ENCODE data around the gene PJA2. TPM values are rescaled to one million over a fixed set of nuclear protein-coding genes. Genes with fewer than 3 reads are reported as not detected.

PJA2 gene
- total RNA-seq (61.8 and 64.9 TPM in 2 replicates), polyA plus RNA-seq (18.5 and 24.4 TPM in 2 replicates), polyA minus RNA-seq (64.2 and 71.4 TPM in 2 replicates), Bru-seq, nascent RNA (percentile 91 among the genes with signal in this experiment), BruChase-seq, experiment 1, labeled RNA remaining after a 6-hour chase (percentile 93 among the genes with signal in this experiment), BruChase-seq, experiment 2, labeled RNA remaining after a 2-hour chase (percentile 87 among the genes with signal in this experiment)
- polyA plus RNA-seq (2011; cell fraction: cytosol; rRNA removed): 27.0 and 30.0 TPM in 2 replicates
- 25.7 and 32.4 TPM in 2 replicates for polyA plus RNA-seq (2011; cell fraction: nucleus; rRNA removed)
- 35.1 and 41.5 TPM in 2 replicates for polyA plus RNA-seq (2012)
- 26.6 TPM for polyA minus RNA-seq (2011; cell fraction: cytosol; rRNA and poly(A)+ RNA removed)
- 50.5 and 68.6 TPM in 2 replicates for polyA minus RNA-seq (2011; cell fraction: nucleus; rRNA and poly(A)+ RNA removed)
- long read RNA-seq, full-length matches to known transcripts: 151 of 169 reads
- long read RNA-seq, partial matches to known transcripts: 4 of 169 reads
- long read RNA-seq, other reads (novel, unspliced or antisense): 14 of 169 reads

GRCh38 chr5:109409844-109410388 lies at the start of gene PJA2:
Gene PJA2 (minus strand): TSS chr5:109409974. CDS start chr5:109383433, 26,541 bp downstream.
- no peaks in the 10 kb centered on the region for H3K9me3 ChIP-seq (replicated peaks; ENCODE audit: control insufficient read depth, insufficient read depth, low read length)
- H3K27ac ChIP-seq (ENCODE audit: insufficient read depth, low read depth, low read length): peak within 1 kb of the TSS; percentile 97
- H3K27me3 ChIP-seq (ENCODE audit: control insufficient read depth in 2 of 2, insufficient read depth in 2 of 2, low read length in 2 of 2): no peaks in the 10 kb centered on the region
- peaks cover 18% of the 10 kb centered on the region for H3K4me1 ChIP-seq (ENCODE audit: control insufficient read depth, extremely low read depth, insufficient read depth, low read length)
- ChIA-PET CTCF (interaction anchor here (1.1 to 1.5 kb wide), 2 partner anchors 16 to 729 kb away, joined by 4 read pairs; no protein-coding TSS in a partner anchor), POLR2A (interaction anchor here (0.7 to 1.1 kb wide), 3 partner anchors 57 to 334 kb away, joined by 3 to 4 read pairs (median 4); no protein-coding TSS in a partner anchor)
- H2AFZ ChIP-seq (ENCODE audit: low read depth, low read length): peak within 1 kb of the TSS; percentile 44
- DNase-seq (ENCODE audit: low read depth, low spot score) (peak; percentile 100), FAIRE-seq (peak; percentile 99)
- TF ChIP-seq EZH2 (IDR thresholded peaks at IDR 0.05; ENCODE audit: borderline replicate concordance, low read depth, low read length, severe bottlenecking) (no peak), CTCF (IDR thresholded peaks at IDR 0.05; ENCODE audit: extremely low read depth in 1 of 2, insufficient read depth in 1 of 2, low read depth in 1 of 2, low read length in 2 of 2) (peak in 1 of 2 donors; percentile 22), POLR2AphosphoS5 (IDR thresholded peaks at IDR 0.05; ENCODE audit: insufficient read depth, low read depth, low read length) (peak; percentile 70), POLR2A (IDR thresholded peaks at IDR 0.05; ENCODE audit: low read depth, low read length) (peak; percentile 49), JUN (IDR thresholded peaks at IDR 0.05; ENCODE audit: borderline replicate concordance, insufficient read depth, insufficient read length, low read depth) (no peak), MAX (IDR thresholded peaks at IDR 0.05; ENCODE audit: insufficient read depth, insufficient read length) (no peak), GATA2 (IDR thresholded peaks at IDR 0.05; ENCODE audit: insufficient read depth, insufficient read length, low read depth, low read length) (no peak)
- no peaks in the 10 kb centered on the region for H3K9me1 ChIP-seq (replicated peaks; ENCODE audit: control insufficient read depth, extremely low read depth, insufficient read depth, low read length)
- BruUV-seq (replicated peaks): no TSS peak
- no peaks in the 10 kb centered on the region for H3K36me3 ChIP-seq (ENCODE audit: control insufficient read depth in 2 of 2, extremely low read depth in 1 of 2, insufficient read depth in 2 of 2, low read length in 2 of 2)
- peak within 1 kb of the TSS; percentile 95 for H3K4me2 ChIP-seq (ENCODE audit: insufficient read depth, low read length)
- H4K20me1 ChIP-seq (replicated peaks; ENCODE audit: control insufficient read depth, extremely low read depth, insufficient read depth, low read length): no peaks in the 10 kb centered on the region
- dilution Hi-C loops (cut with MboI; ENCODE audit: extremely low pct_ligation_motif_present, low sequenced_read_pairs): no loop called here
- intact Hi-C loops (cut with micrococcal nuclease): loop anchor here (1.0 to 10.0 kb wide), 12 partner anchors 45 to 768 kb away; partner anchors contain the start of gene MAN2A1
- H3K9ac ChIP-seq (replicated peaks; ENCODE audit: extremely low read depth, insufficient read depth, low read length): peak within 1 kb of the TSS; percentile 97
- peaks cover 41% of the 10 kb centered on the region for H3K79me2 ChIP-seq (ENCODE audit: control insufficient read depth, insufficient read depth, low read length)
- peak within 1 kb of the TSS; percentile 47 to 97 (median 88) for H3K4me3 ChIP-seq (replicated peaks in 1 of 3; ENCODE audit: insufficient read depth in 1 of 3, low read depth in 1 of 3, low read length in 3 of 3)

All from endothelial cell of umbilical vein (primary cell).